MG63 (cell line): Measurements from ENCODE around the gene USP47. TPM values are rescaled to one million over a fixed set of nuclear protein-coding genes. Genes with fewer than 3 reads are reported as not detected.

Experiments used
- DNase-seq: peaks from one replicate; pipeline ENCODE4 v3.0.0-alpha.2; 2020
- H3K27me3 ChIP-seq: fragments of 250-450 bp; sonication (Bioruptor Pico); 2 replicates; pipeline ENCODE4 v1.5.1; 2020; ENCODE audit warnings: mild to moderate bottlenecking, moderate library complexity
- H3K36me3 ChIP-seq: fragments of 250-450 bp; sonication (Bioruptor Pico); 2 replicates; pipeline ENCODE4 v1.5.1; 2020; ENCODE audit warnings: mild to moderate bottlenecking, moderate library complexity
- H3K4me3 ChIP-seq: fragments of 250-450 bp; sonication (Bioruptor Pico); 2 replicates; pipeline ENCODE4 v1.5.1; 2020; ENCODE audit warnings: mild to moderate bottlenecking, moderate library complexity
- H3K9me3 ChIP-seq: fragments of 250-450 bp; sonication (Bioruptor Pico); 2 replicates; pipeline ENCODE4 v1.5.1; 2020; ENCODE audit warnings: mild to moderate bottlenecking, moderate library complexity
- total RNA-seq: library from RNA; depleted of rRNA; stranded (reverse); fragments of >200 nt; shearing (Covaris generic); gene quantifications from 2 replicates; pipeline ENCODE4 v1.2.3, GENCODE V29; 2014; ENCODE audit warnings: low replicate concordance

Gene USP47
- total RNA-seq, 1 experiment from 2014 or later = 9.9 TPM

DNA sequence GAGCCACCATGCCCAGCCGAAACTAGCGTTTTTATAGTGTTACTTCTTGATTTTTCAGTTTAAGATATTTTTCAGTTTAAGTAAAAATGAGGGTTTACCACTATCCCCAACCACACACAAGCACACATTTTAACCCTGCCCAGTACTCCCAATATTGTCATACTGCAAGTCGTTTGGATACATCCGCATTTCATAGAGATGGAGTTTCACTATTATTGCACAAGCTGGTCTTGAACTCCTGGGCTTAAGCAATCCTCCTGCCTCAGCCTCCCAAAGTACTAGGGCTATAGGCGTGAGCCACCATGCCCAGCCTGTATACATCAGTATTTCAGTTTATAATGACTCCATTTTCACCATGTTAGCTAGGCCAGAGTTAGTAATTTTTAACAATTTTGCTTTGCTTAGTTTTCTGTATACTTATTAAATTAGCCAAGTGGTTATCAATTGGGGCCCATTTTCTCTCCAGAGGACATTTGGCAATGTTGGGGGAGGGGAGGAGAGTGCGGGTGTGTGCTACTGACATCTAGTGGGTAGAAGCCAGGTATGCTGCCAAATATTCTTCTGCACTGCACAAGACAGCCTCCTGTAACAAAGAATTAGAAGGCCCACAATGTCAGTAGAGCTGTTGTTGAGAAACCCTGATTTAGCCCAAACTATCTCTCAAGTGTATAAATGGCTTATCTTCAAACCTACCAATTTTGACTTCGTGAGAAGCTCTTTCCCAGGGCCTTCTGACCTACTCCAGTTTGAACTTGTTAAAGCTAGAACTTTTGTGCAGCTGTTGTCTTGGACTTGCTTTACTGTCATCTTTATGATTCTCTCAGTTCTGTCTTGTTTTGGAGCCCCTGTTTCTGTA lies 7.3 kb downstream of the USP47 start:
- Histone ChIP-seq H3K9me3 (no peaks in the 10 kb centered on the region), H3K27me3 (no peaks in the 10 kb centered on the region), H3K4me3 (no peak overlapping the region), H3K36me3 (no peaks in the 10 kb centered on the region; the same call in 1 of the 2 replicates)
- peak; percentile 50 for DNase-seq

- Histone ChIP-seq H3K9me3 (no peaks in the 10 kb centered on the region), H3K27me3 (no peaks in the 10 kb centered on the region), H3K36me3 (no peaks in the 10 kb centered on the region; the same call in none of the 2 replicates), H3K4me3 (no peak overlapping the region)
- no peak for DNase-seq
These were observed 8.9 kb downstream of the USP47 start for GRCh38 chr11:11850668-11851067.

GRCh38 chr11:11856638-11857037 lies 14.9 kb downstream of the USP47 start:
- no peaks in the 10 kb centered on the region; the same call in 1 of the 2 replicates for H3K36me3 ChIP-seq
- H3K27me3 ChIP-seq = no peaks in the 10 kb centered on the region
- H3K4me3 ChIP-seq = no peak overlapping the region
- DNase-seq = no peak
- no peaks in the 10 kb centered on the region for H3K9me3 ChIP-seq

DNA sequence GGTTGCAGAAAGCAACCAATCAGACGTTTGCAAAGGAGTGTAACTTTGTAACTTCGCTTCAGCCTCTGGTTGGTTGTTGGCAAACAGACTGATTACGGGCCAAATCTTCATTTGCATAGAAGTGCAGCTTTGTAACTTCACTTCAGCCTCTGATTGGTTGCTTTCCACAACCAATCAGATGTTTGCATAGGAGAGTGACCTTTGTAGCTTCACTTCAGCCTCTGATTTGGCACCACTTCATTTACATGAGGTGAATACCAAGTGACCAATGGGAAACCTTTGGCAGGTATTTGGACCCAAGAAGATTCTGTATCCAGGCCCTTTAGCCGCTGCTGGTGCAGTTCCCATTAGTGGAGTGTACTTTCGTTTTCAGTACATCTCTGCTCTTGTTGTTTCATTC lies 16.0 kb downstream of the USP47 start:
- no peak for DNase-seq
- no peaks in the 10 kb centered on the region; the same call in 1 of the 2 replicates for H3K9me3 ChIP-seq
- no peak overlapping the region for H3K4me3 ChIP-seq
- H3K36me3 ChIP-seq = no peaks in the 10 kb centered on the region; the same call in 1 of the 2 replicates
- no peaks in the 10 kb centered on the region for H3K27me3 ChIP-seq

- H3K4me3 ChIP-seq = no peak overlapping the region
- no peak for DNase-seq
- H3K27me3 ChIP-seq = no peaks in the 10 kb centered on the region
- H3K36me3 ChIP-seq = no peaks in the 10 kb centered on the region; the same call in 1 of the 2 replicates
- H3K9me3 ChIP-seq = peaks cover 2% of the 10 kb centered on the region; the same call in 1 of the 2 replicates
These were observed 16.9 kb downstream of the USP47 start for GRCh38 chr11:11858676-11859075.

GRCh38 chr11:11860103-11860979 lies 18.6 kb downstream of the USP47 start:
- Histone ChIP-seq H3K4me3 (no peak overlapping the region), H3K9me3 (peaks cover 3% of the 10 kb centered on the region; the same call in 1 of the 2 replicates), H3K27me3 (no peaks in the 10 kb centered on the region), H3K36me3 (no peaks in the 10 kb centered on the region)
- no peak for DNase-seq

DNA sequence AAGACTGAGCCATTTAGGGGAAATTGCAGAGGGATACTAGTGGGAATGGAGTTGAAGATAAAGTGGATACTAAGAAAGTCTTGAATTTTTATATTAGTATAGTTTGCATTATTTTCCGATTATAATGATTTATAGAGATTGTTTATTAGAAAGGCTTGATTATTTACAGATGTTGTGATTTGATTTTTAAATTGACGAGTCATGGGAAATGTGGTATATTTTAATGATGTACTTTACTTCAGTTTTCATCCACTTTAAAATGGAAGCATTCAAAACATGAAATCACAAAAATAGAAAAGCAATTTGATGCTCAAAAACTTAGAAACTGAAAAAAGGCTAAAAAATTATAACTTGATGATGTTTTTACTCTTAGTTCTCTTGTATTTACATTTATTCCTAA lies 21.2 kb downstream of the USP47 start:
- no peak for DNase-seq
- Histone ChIP-seq H3K27me3 (no peaks in the 10 kb centered on the region), H3K4me3 (no peak overlapping the region), H3K9me3 (peaks cover 21% of the 10 kb centered on the region), H3K36me3 (peaks cover 6% of the 10 kb centered on the region; the same call in 1 of the 2 replicates)

DNA sequence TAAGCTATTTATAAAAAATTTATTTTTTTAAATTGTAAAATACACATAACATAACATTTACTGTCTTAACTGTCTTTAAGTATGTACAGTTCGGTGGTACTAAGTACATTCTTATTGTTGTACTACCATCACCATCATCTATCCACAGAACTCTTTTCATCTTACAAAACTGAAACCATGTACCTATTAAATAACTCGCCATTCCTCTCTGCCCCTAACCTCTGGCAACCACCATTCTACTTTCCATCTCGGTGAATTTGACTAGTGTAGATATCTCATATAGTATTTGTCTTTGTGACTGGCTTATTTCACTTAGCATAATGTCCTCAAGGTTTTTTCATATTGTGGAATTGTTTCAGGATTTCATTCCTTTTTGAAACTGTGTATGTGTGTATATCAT lies 22.6 kb downstream of the USP47 start:
- no peak for DNase-seq

DNA sequence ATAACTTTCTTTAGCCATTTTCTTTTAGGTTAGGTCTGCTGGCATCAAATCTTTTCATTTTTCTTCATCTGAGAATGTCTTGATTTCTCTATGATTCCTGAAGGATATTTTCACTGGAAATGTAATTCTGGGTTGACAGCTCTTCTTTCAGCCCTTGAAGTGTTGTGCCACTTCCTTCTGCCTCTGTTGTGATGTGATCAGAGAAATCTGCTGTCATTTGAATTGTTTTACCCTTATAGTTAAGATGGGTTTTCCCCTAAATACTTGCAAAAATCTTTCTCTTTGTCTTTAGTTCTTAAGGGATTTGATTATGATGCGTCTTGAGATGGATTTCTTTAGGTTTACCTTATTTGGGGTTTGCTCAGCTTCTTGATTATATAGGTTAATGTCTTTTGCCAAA lies 23.0 kb downstream of the USP47 start:
- H3K36me3 ChIP-seq = peaks cover 9% of the 10 kb centered on the region; the same call in 1 of the 2 replicates
- H3K27me3 ChIP-seq = no peaks in the 10 kb centered on the region
- H3K4me3 ChIP-seq = no peak overlapping the region
- no peak for DNase-seq
- peaks cover 28% of the 10 kb centered on the region for H3K9me3 ChIP-seq

More for the DNA sequence above, 22.6 kb downstream of the USP47 start:
- no peak overlapping the region for H3K4me3 ChIP-seq
- peaks cover 9% of the 10 kb centered on the region; the same call in 1 of the 2 replicates for H3K36me3 ChIP-seq
- peaks cover 28% of the 10 kb centered on the region for H3K9me3 ChIP-seq
- H3K27me3 ChIP-seq = no peaks in the 10 kb centered on the region

DNA sequence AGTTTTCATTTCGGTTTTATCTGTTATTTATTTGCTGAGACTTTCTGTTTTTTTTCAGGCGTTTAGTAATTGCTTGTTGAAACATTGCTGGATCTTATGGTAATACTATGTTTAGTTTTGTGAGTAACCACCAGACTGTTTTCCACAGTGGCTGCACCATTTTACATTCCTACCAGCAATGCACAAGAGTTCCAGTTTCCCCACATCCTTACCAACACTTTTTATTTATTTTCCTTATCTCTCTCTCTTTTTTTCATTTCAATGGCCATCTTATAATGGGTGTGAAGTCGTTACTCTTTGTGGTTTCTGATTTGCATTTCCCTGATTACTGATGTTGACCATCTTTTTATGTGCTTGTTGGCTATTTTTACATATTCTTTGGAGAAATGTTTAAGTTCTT lies 23.7 kb downstream of the USP47 start:
- DNase-seq = no peak

DNA sequence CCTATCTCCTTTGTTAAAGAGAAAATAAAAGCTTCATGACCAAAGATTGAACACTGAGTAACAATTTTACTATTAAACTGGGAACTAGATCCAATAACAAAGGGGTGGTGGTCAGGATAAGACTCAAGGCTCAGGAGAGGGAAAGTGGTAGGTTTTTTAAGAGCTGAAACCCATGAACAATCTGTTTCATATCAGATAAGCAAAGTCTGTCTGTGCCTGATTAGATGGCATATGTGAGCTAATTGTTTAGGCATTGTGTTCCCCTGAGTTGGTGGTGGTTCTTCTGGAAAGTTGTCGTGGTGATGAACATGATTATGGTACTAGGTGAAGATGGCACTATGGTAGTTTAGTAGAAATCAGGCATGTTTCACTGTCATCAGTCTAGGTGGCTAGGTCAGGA lies 24.4 kb downstream of the USP47 start:
- H3K27me3 ChIP-seq = no peaks in the 10 kb centered on the region
- H3K9me3 ChIP-seq = peaks cover 28% of the 10 kb centered on the region
- H3K36me3 ChIP-seq = peaks cover 9% of the 10 kb centered on the region; the same call in 1 of the 2 replicates
- no peak overlapping the region for H3K4me3 ChIP-seq
- DNase-seq = no peak

More for the DNA sequence above, 23.7 kb downstream of the USP47 start:
- H3K36me3 ChIP-seq = peaks cover 9% of the 10 kb centered on the region; the same call in 1 of the 2 replicates
- no peaks in the 10 kb centered on the region for H3K27me3 ChIP-seq
- H3K9me3 ChIP-seq = peaks cover 28% of the 10 kb centered on the region
- H3K4me3 ChIP-seq = no peak overlapping the region

GRCh38 chr11:11867720-11868119 lies 25.9 kb downstream of the USP47 start:
- no peak for DNase-seq
- Histone ChIP-seq H3K36me3 (peaks cover 9% of the 10 kb centered on the region; the same call in 1 of the 2 replicates), H3K27me3 (no peaks in the 10 kb centered on the region), H3K4me3 (no peak overlapping the region), H3K9me3 (peaks cover 28% of the 10 kb centered on the region)

GRCh38 chr11:11871991-11872401 lies 30.2 kb downstream of the USP47 start:
- H3K27me3 ChIP-seq = no peaks in the 10 kb centered on the region
- peaks cover 15% of the 10 kb centered on the region for H3K9me3 ChIP-seq
- no peak overlapping the region for H3K4me3 ChIP-seq
- DNase-seq = no peak
- peaks cover 24% of the 10 kb centered on the region for H3K36me3 ChIP-seq

DNA sequence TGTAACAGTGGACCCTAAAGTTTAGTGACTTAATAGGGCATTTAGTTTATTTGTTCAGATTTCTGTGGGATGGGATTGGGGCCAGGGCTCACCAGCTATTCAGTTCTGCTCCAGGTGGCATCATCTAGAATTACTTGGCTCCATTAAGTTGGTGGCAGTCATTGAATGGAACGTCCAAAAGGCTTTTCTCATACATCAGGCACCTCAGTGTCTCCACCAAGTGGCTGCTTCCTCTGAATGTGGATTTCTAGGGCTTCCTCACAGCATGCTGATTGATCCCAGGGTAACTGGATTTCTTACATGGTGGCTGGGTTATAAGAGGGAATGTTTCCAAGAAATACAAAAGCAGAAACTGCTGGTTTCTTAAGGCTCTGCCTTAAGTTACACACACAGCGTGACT lies 34.7 kb downstream of the USP47 start:
- H3K9me3 ChIP-seq = no peaks in the 10 kb centered on the region
- DNase-seq = peak; percentile 15
- H3K4me3 ChIP-seq = no peak overlapping the region
- H3K36me3 ChIP-seq = peaks cover 24% of the 10 kb centered on the region
- H3K27me3 ChIP-seq = no peaks in the 10 kb centered on the region

DNA sequence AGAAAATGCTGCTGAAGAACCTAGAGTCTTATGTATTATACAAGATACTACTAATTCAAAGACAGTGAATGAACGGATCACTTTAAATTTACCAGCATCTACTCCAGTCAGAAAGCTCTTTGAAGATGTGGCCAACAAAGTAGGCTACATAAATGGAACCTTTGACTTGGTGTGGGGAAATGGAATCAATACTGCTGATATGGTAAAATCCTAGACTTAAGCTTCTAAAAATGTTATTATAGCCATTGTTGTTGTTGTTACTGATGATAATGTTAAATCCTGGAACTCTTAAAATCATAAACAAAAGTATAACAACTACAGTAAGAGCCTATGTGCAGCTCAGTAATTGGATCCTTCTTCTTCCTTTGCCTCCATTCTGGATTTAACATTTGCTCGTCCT lies 38.4 kb downstream of the USP47 start:
- peaks cover 39% of the 10 kb centered on the region for H3K36me3 ChIP-seq

GRCh38 chr11:11882539-11882938 lies 40.8 kb downstream of the USP47 start:
- Histone ChIP-seq H3K36me3 (peaks cover 59% of the 10 kb centered on the region), H3K9me3 (no peaks in the 10 kb centered on the region), H3K4me3 (no peak overlapping the region), H3K27me3 (no peaks in the 10 kb centered on the region)
- DNase-seq = no peak

More for the DNA sequence above, 38.4 kb downstream of the USP47 start:
- no peak for DNase-seq
- H3K4me3 ChIP-seq = no peak overlapping the region
- H3K27me3 ChIP-seq = no peaks in the 10 kb centered on the region
- no peaks in the 10 kb centered on the region for H3K9me3 ChIP-seq

GRCh38 chr11:11884351-11884750 lies 42.6 kb downstream of the USP47 start:
- Histone ChIP-seq H3K9me3 (no peaks in the 10 kb centered on the region), H3K36me3 (peaks cover 77% of the 10 kb centered on the region), H3K27me3 (no peaks in the 10 kb centered on the region), H3K4me3 (no peak overlapping the region)
- no peak for DNase-seq
